SK-N-SH (cell line): Measurements from ENCODE around the gene UBR2. TPM values are rescaled to one million over a fixed set of nuclear protein-coding genes. Genes with fewer than 3 reads are reported as not detected.

Experiments
- CTCF ChIA-PET: fragments of 300-600, 350-600 bp; formaldehyde crosslinking; extraction: SDS; loops from one replicate; lab custom pipeline; 2021; lab: Yijun Ruan, JAX
- POLR2A ChIA-PET: fragments of 350-600 bp; sonication (Branson Sonifier 250); formaldehyde crosslinking; extraction: SDS; loops from one replicate; lab custom pipeline; 2020; ENCODE audit warnings: antibody characterized with exemption, inconsistent platforms; lab: Yijun Ruan, JAX
- DNase-seq: peaks from one replicate; pipeline ENCODE4 v3.0.0; 2012
- H2AFZ ChIP-seq: fragments of 200-600 bp; sonication (generic); 2 replicates; pipeline ENCODE4 v1.8.1; 2016; ENCODE audit warnings: antibody characterized with exemption, mild to moderate bottlenecking, low read depth
- H3F3A ChIP-seq: fragments of 200-600 bp; sonication (generic); replicated peaks from 2 replicates; pipeline ENCODE3; 2016; ENCODE audit warnings: antibody characterized with exemption, mild to moderate bottlenecking; ENCODE audit not compliant: insufficient read depth
- H3K27ac ChIP-seq, 2 experiments: fragments of 200-500 bp in 1 of 2; fragments of 200-600 bp in 1 of 2; sonication (Bioruptor generic) in 1 of 2; sonication (generic), shearing (Covaris generic) in 1 of 2; 2 replicates each; pipeline versions ENCODE4 v1.5.1 to v1.6.1; 2014 to 2016; ENCODE audit warnings: low read depth in 2 of 2, inconsistent platforms in 1 of 2, low read length in 1 of 2, mild to moderate bottlenecking in 1 of 2, mixed read lengths in 1 of 2
- H3K27me3 ChIP-seq: fragments of 200-600 bp; sonication (generic), shearing (Covaris generic); 2 replicates; pipeline ENCODE4 v1.6.1; 2016; ENCODE audit warnings: mixed run types; ENCODE audit not compliant: insufficient read depth
- H3K36me3 ChIP-seq, 2 experiments: fragments of 200-500 bp in 1 of 2; fragments of 200-600 bp in 1 of 2; sonication (Bioruptor generic) in 1 of 2; sonication (generic) in 1 of 2; replicated peaks in 1 of 2; 2 replicates each; pipeline versions ENCODE3 to v1.5.1; 2014 to 2016; ENCODE audit warnings: low read length in 1 of 2, mild to moderate bottlenecking in 1 of 2; ENCODE audit not compliant: insufficient read depth in 2 of 2, control insufficient read depth in 1 of 2
- H3K4me1 ChIP-seq, 2 experiments: fragments of 200-500 bp in 1 of 2; fragments of 200-600 bp in 1 of 2; sonication (Bioruptor generic) in 1 of 2; sonication (generic), shearing (Covaris generic) in 1 of 2; 2 replicates each; pipeline versions ENCODE4 v1.5.1 to v1.6.1; 2014 to 2016; ENCODE audit warnings: low read depth in 1 of 2, low read length in 1 of 2, mixed run types in 1 of 2; ENCODE audit not compliant: insufficient read depth in 2 of 2, control insufficient read depth in 1 of 2
- H3K4me2 ChIP-seq: fragments of 200-600 bp; sonication (generic), shearing (Covaris generic); 2 replicates; pipeline ENCODE4 v1.6.1; 2017; ENCODE audit warnings: mixed run types
- H3K4me3 ChIP-seq, 2 experiments: fragments of 200-500 bp in 1 of 2; fragments of 200-600 bp in 1 of 2; sonication (Bioruptor generic) in 1 of 2; sonication (generic), shearing (Covaris generic) in 1 of 2; 2 replicates each; pipeline versions ENCODE4 v1.5.1 to v1.8.1; 2014 to 2016; ENCODE audit warnings: low read depth in 2 of 2, inconsistent platforms in 1 of 2, low read length in 1 of 2, mild to moderate bottlenecking in 1 of 2, mixed read lengths in 1 of 2, moderate library complexity in 1 of 2
- H3K79me2 ChIP-seq: fragments of 200-600 bp; sonication (generic); 2 replicates; pipeline ENCODE4 v1.8.1; 2017; ENCODE audit warnings: mild to moderate bottlenecking; ENCODE audit not compliant: insufficient read depth
- H3K9ac ChIP-seq: fragments of 200-600 bp; sonication (generic); 2 replicates; pipeline ENCODE4 v1.6.1; 2017; ENCODE audit warnings: mixed run types
- H3K9me2 ChIP-seq: fragments of 200-600 bp; sonication (generic); 2 replicates; pipeline ENCODE4 v1.6.1; 2017; ENCODE audit warnings: mixed run types
- H3K9me3 ChIP-seq: fragments of 200-600 bp; sonication (generic); 2 replicates; pipeline ENCODE4 v1.6.1; 2017; ENCODE audit warnings: mixed run types, mild to moderate bottlenecking, moderate library complexity
- H4K20me1 ChIP-seq: fragments of 200-600 bp; sonication (generic); 2 replicates; pipeline ENCODE4 v1.6.1; 2017; ENCODE audit warnings: mild to moderate bottlenecking, mixed run types; ENCODE audit not compliant: insufficient read depth
- CHD2 ChIP-seq: fragments of 150-350 bp; IDR thresholded peaks from 2 replicates; pipeline ENCODE4 v1.6.1; 2018; ENCODE audit warnings: low read length; ENCODE audit not compliant: partially characterized antibody
- CTCF ChIP-seq: fragments of 200-600 bp; sonication (generic); IDR thresholded peaks from 2 replicates; pipeline ENCODE4 v1.6.1; 2017; ENCODE audit warnings: antibody characterized with exemption, mild to moderate bottlenecking, moderate library complexity
- EP300 ChIP-seq, 2 experiments: IDR thresholded peaks; 2 replicates each; pipeline versions ENCODE4 v1.4.0 to v1.6.1; 2012; ENCODE audit warnings: borderline replicate concordance in 1 of 2, low read depth in 1 of 2, low read length in 1 of 2
- GABPA ChIP-seq: IDR thresholded peaks from 2 replicates; pipeline ENCODE4 v1.4.0; 2012; ENCODE audit warnings: low read depth, mild to moderate bottlenecking
- MAX ChIP-seq: IDR thresholded peaks from 2 replicates; pipeline ENCODE4 v1.4.0; 2012; ENCODE audit warnings: low read depth
- PBX3 ChIP-seq: IDR thresholded peaks from 2 replicates; pipeline ENCODE4; 2012
- RAD21 ChIP-seq: IDR thresholded peaks from 2 replicates; pipeline ENCODE4 v1.6.1; 2012; ENCODE audit warnings: mild to moderate bottlenecking, low read length
- REST ChIP-seq: IDR thresholded peaks from 2 replicates; pipeline ENCODE4 v1.6.1; 2012; ENCODE audit warnings: mild to moderate bottlenecking, low read depth, low read length, moderate library complexity
- RFX5 ChIP-seq: IDR thresholded peaks from 2 replicates; pipeline ENCODE4 v1.6.1; 2012; ENCODE audit warnings: mild to moderate bottlenecking, improper control_type of control experiment, low read length
- RXRA ChIP-seq: IDR thresholded peaks from 2 replicates; pipeline ENCODE4 v1.4.0; 2012; ENCODE audit warnings: low read depth, mild to moderate bottlenecking, borderline replicate concordance
- SMC3 ChIP-seq: IDR thresholded peaks from 2 replicates; pipeline ENCODE4 v1.6.1; 2012; ENCODE audit warnings: low read depth, low read length, improper control_type of control experiment
- TAF1 ChIP-seq: IDR thresholded peaks from 2 replicates; pipeline ENCODE4 v1.6.1; 2012; ENCODE audit warnings: low read depth, mild to moderate bottlenecking, low read length, moderate library complexity, borderline replicate concordance
- TCF12 ChIP-seq: IDR thresholded peaks from 2 replicates; pipeline ENCODE4 v1.4.0; 2012
- USF2 ChIP-seq: fragments of 150-350 bp; IDR thresholded peaks from 2 replicates; pipeline ENCODE4 v1.6.1; 2017; ENCODE audit warnings: antibody characterized with exemption, low read length, low read depth, borderline replicate concordance
- YY1 ChIP-seq: IDR thresholded peaks from 2 replicates; pipeline ENCODE4 v1.4.0; 2012; ENCODE audit warnings: low read depth, mild to moderate bottlenecking
- WGBS: methylation state at CpG from one replicate; pipeline ENCODE4 v1.1.6; 2017; ENCODE audit warnings: low lambda C conversion rate; 5-methylcytosine and 5-hydroxymethylcytosine counted together
- polyA plus RNA-seq, 3 experiments: library from polyadenylated mRNA; depleted of rRNA; stranded (reverse); fragments of >200 nt; gene quantifications; 2 replicates each; pipeline ENCODE4 v1.2.3, GENCODE V29; 2012

UBR2 gene
- polyA plus RNA-seq, 1 of the 3 experiments (the other 2 are of a cell fraction): 5.2 TPM

GRCh38 chr6:42661540-42662153, 97.8 kb downstream of the UBR2 start:
- Histone ChIP-seq H3K4me1 (no peaks in the 10 kb centered on the region), H3K9me3 (no peaks in the 10 kb centered on the region), H2AFZ (no peak overlapping the region), H3K27me3 (no peaks in the 10 kb centered on the region), H3K9ac (no peak overlapping the region), H3K36me3 (peaks cover 76% of the 10 kb centered on the region in 2 experiments), H3K4me3 (no peak overlapping the region; a peak in 1 of 4 replicates), H4K20me1 (no peaks in the 10 kb centered on the region), H3K27ac (no peak overlapping the region)
- WGBS: 1% methylated on average over 5 of the region's 5 CpGs
- TF ChIP-seq RFX5: peak; percentile 25; the same call in 1 of the 2 replicates
- peak; percentile 90 for TF ChIP-seq RAD21
- no peak for TF ChIP-seq YY1
- no peak for TF ChIP-seq PBX3
- TF ChIP-seq TCF12: no peak
- no peak for TF ChIP-seq GABPA
- TF ChIP-seq CTCF: peak; percentile 96
- peak; percentile 51 for TF ChIP-seq CHD2
- TF ChIP-seq MAX: no peak
- TF ChIP-seq RXRA: no peak
- no peak for TF ChIP-seq EP300 (IDR thresholded peaks at IDR 0.05; ENCODE audit: borderline replicate concordance in 1 of 2, low read depth in 1 of 2, low read length in 1 of 2)
- peak; percentile 82 for TF ChIP-seq SMC3
- 0 out of 2 replicates have a peak, but pooled peaks have one; percentile 10 for TF ChIP-seq USF2
- no peak for TF ChIP-seq TAF1
- no peak for TF ChIP-seq REST
- TF ChIP-seq, all 33 proteins: peak for 6
- CTCF ChIA-PET: interaction anchor here (0.6 to 6.0 kb wide), 41 partner anchors 8 to 473 kb away, joined by 3 to 68 read pairs (median 4); partner anchors contain the start of genes RPL7L1 and TBCC
- DNase-seq: peak; percentile 65
- no peaks in the 10 kb centered on the region for H3K9me2 ChIP-seq
- POLR2A ChIA-PET: interaction anchor here (0.6 to 1.2 kb wide), 3 partner anchors 15 to 218 kb away, joined by 3 to 4 read pairs (median 4); partner anchors contain the start of gene RPL7L1
- no peaks in the 10 kb centered on the region for H3K79me2 ChIP-seq
- H3F3A ChIP-seq: peaks cover 15% of the 10 kb centered on the region
- no peak overlapping the region for H3K4me2 ChIP-seq
